Peyer's patch (tissue), 4 donors: Measurements from ENCODE around the gene SDR39U1.

ENCODE experiments used
- CTCF ChIP-seq, 6 experiments: fragments of 450-650 bp in 4 of 6; fragments of 200-600 bp in 2 of 6; sonication (generic) in 1 of 6; IDR thresholded peaks; one replicate each; pipeline ENCODE4 v1.5.1; 2017 to 2019; ENCODE audit warnings: antibody characterized with exemption in 6 of 6, mild to moderate bottlenecking in 3 of 6, moderate library complexity in 1 of 6
- POLR2A ChIP-seq, 2 donors: fragments of 450-650 bp; IDR thresholded peaks; one replicate each; pipeline ENCODE4 v1.5.1; 2017; ENCODE audit warnings: antibody characterized with exemption in 2 of 2, mild to moderate bottlenecking in 2 of 2, moderate library complexity in 2 of 2

- TF ChIP-seq POLR2A (IDR thresholded peaks at IDR 0.05) (no peak), CTCF (IDR thresholded peaks at IDR 0.05) (no peak)
Observed at GRCh38 chr14:24414077-24414476, 28.5 kb downstream of the SDR39U1 start.
